ENCODE measurements around the gene CLUH.

- TF ChIP-seq POLR2A (IDR thresholded peaks at IDR 0.05): no peak
- TF ChIP-seq CTCF (IDR thresholded peaks at IDR 0.05): no peak
- no peak for TF ChIP-seq EP300 (IDR thresholded peaks at IDR 0.05)
Observed at GRCh38 chr17:2700491-2701141, 10.9 kb downstream of the CLUH start.

All from ovary (tissue), 3 donors.